T-helper 17 cell (primary cell): ENCODE measurements around the gene VKORC1L1. TPM values are rescaled to one million over a fixed set of nuclear protein-coding genes. Genes with fewer than 3 reads are reported as not detected.
A peak's percentile ranks its signal among the peaks of the same experiment; 100 is the strongest.
"Not testable (repeated sequence)": the region's sequence is repeated elsewhere in the genome, so short reads cannot be mapped to it uniquely, and the experiment has no call there.

Experiments
- ATAC-seq: fragments of 150-1000 bp; cut with Tn5 transposase; 2 replicates; pipeline ENCODE4 v1.10.0; 2021; ENCODE audit warnings: mild to moderate bottlenecking, moderate library complexity
- DNase-seq, 3 donors: peaks; one replicate each; pipeline versions ENCODE4 v3.0.0 to v3.0.0-alpha.2; 2020 to 2021
- H3K9me3 ChIP-seq: one replicate; pipeline ENCODE4 v1.7.0; 2013; ENCODE audit warnings: low read length, mild to moderate bottlenecking; ENCODE audit not compliant: control insufficient read depth, poor library complexity, severe bottlenecking
- H3K27ac Mint-ChIP-seq: one replicate; pipeline ENCODE4 v1.8.0; 2022; ENCODE audit warnings: mild to moderate bottlenecking, moderate library complexity, mixed read lengths
- H3K27me3 Mint-ChIP-seq: one replicate; pipeline ENCODE4 v1.8.0; 2022; ENCODE audit warnings: mixed read lengths
- H3K36me3 Mint-ChIP-seq: one replicate; pipeline ENCODE4 v1.8.0; 2022; ENCODE audit warnings: low read depth, mixed read lengths
- H3K4me1 Mint-ChIP-seq: one replicate; pipeline ENCODE4 v1.8.0; 2022; ENCODE audit warnings: mild to moderate bottlenecking, mixed read lengths
- H3K4me3 Mint-ChIP-seq: one replicate; pipeline ENCODE4 v1.8.0; 2022; ENCODE audit warnings: mild to moderate bottlenecking, moderate library complexity, mixed read lengths
- total RNA-seq, 4 donors: library from RNA in 2 of 4; stranded (reverse) in 2 of 4; gene quantifications; one replicate each; pipeline ENCODE4 v1.2.3 and lab custom pipeline; 2022 to 2026

The VKORC1L1 gene
- total RNA-seq, 2 donors from 2014 or later = 5.5 to 7.1 TPM

GRCh38 chr7:65964671-65965070, 91.8 kb downstream of the VKORC1L1 start:
- not testable (repeated sequence) for H3K27me3 Mint-ChIP-seq, H3K4me1 Mint-ChIP-seq, H3K9me3 ChIP-seq, ATAC-seq, H3K27ac Mint-ChIP-seq, DNase-seq, H3K36me3 Mint-ChIP-seq, H3K4me3 Mint-ChIP-seq

- peaks cover 6% of the 10 kb centered on the region for H3K36me3 Mint-ChIP-seq
- no peaks in the 10 kb centered on the region for H3K9me3 ChIP-seq
- ATAC-seq (no peak), DNase-seq (no peak)
- H3K4me3 Mint-ChIP-seq = no peak overlapping the region
- H3K27me3 Mint-ChIP-seq = no peaks in the 10 kb centered on the region
- no peaks in the 10 kb centered on the region for H3K4me1 Mint-ChIP-seq
- no peak overlapping the region for H3K27ac Mint-ChIP-seq
Observed at GRCh38 chr7:65966146-65966545, 93.3 kb downstream of the VKORC1L1 start.

- Mint-ChIP-seq H3K27ac (peak overlapping the region; percentile 60), H3K27me3 (no peaks in the 10 kb centered on the region), H3K4me3 (no peak overlapping the region), H3K36me3 (peaks cover 8% of the 10 kb centered on the region), H3K4me1 (peaks cover 3% of the 10 kb centered on the region)
- ATAC-seq (no peak), DNase-seq (no peak)
- no peaks in the 10 kb centered on the region for H3K9me3 ChIP-seq
Observed at GRCh38 chr7:65967361-65968155, 94.7 kb downstream of the VKORC1L1 start.

- no peak for ATAC-seq
- Mint-ChIP-seq H3K27me3 (no peaks in the 10 kb centered on the region), H3K4me3 (no peak overlapping the region), H3K27ac (peak overlapping the region; percentile 60), H3K4me1 (peaks cover 4% of the 10 kb centered on the region), H3K36me3 (peaks cover 5% of the 10 kb centered on the region)
- DNase-seq = no peak
- H3K9me3 ChIP-seq = no peaks in the 10 kb centered on the region
Observed at GRCh38 chr7:65968256-65969185, 95.6 kb downstream of the VKORC1L1 start.

- H3K4me1 Mint-ChIP-seq = peaks cover 4% of the 10 kb centered on the region
- H3K4me3 Mint-ChIP-seq = no peak overlapping the region
- ATAC-seq = no peak
- DNase-seq = no peak
- H3K27me3 Mint-ChIP-seq = no peaks in the 10 kb centered on the region
- no peak overlapping the region for H3K27ac Mint-ChIP-seq
- H3K36me3 Mint-ChIP-seq = peaks cover 5% of the 10 kb centered on the region
- no peaks in the 10 kb centered on the region for H3K9me3 ChIP-seq
Observed at GRCh38 chr7:65971021-65971420, 98.1 kb downstream of the VKORC1L1 start.

- H3K4me1 Mint-ChIP-seq = peaks cover 4% of the 10 kb centered on the region
- no peak overlapping the region for H3K4me3 Mint-ChIP-seq
- ATAC-seq (no peak), DNase-seq (no peak)
- H3K27ac Mint-ChIP-seq = peak overlapping the region; percentile 78
- no peaks in the 10 kb centered on the region for H3K9me3 ChIP-seq
- peaks cover 2% of the 10 kb centered on the region for H3K36me3 Mint-ChIP-seq
- no peaks in the 10 kb centered on the region for H3K27me3 Mint-ChIP-seq
Observed at GRCh38 chr7:65972976-65973375, 100.1 kb downstream of the VKORC1L1 start.

- Mint-ChIP-seq H3K27ac (no peak overlapping the region), H3K4me3 (no peak overlapping the region), H3K27me3 (no peaks in the 10 kb centered on the region), H3K4me1 (peaks cover 4% of the 10 kb centered on the region), H3K36me3 (peaks cover 2% of the 10 kb centered on the region)
- ATAC-seq (no peak), DNase-seq (no peak)
- no peaks in the 10 kb centered on the region for H3K9me3 ChIP-seq
Observed at GRCh38 chr7:65974191-65974801, 101.4 kb downstream of the VKORC1L1 start.

- no peak for DNase-seq
- no peaks in the 10 kb centered on the region for H3K27me3 Mint-ChIP-seq
- no peaks in the 10 kb centered on the region for H3K9me3 ChIP-seq
- no peak for ATAC-seq
- peaks cover 2% of the 10 kb centered on the region for H3K36me3 Mint-ChIP-seq
- no peak overlapping the region for H3K4me3 Mint-ChIP-seq
- peaks cover 4% of the 10 kb centered on the region for H3K4me1 Mint-ChIP-seq
- H3K27ac Mint-ChIP-seq = no peak overlapping the region
Observed at GRCh38 chr7:65974876-65975275, 102.0 kb downstream of the VKORC1L1 start.

GRCh38 chr7:65975814-65976445, 103.1 kb downstream of the VKORC1L1 start:
- Mint-ChIP-seq H3K4me3 (no peak overlapping the region), H3K4me1 (peaks cover 10% of the 10 kb centered on the region), H3K27me3 (no peaks in the 10 kb centered on the region), H3K27ac (no peak overlapping the region), H3K36me3 (peaks cover 2% of the 10 kb centered on the region)
- no peak for ATAC-seq
- DNase-seq = no peak
- no peaks in the 10 kb centered on the region for H3K9me3 ChIP-seq

- H3K27ac Mint-ChIP-seq = no peak overlapping the region
- ATAC-seq (no peak), DNase-seq (no peak)
- no peaks in the 10 kb centered on the region for H3K27me3 Mint-ChIP-seq
- H3K4me1 Mint-ChIP-seq = peaks cover 12% of the 10 kb centered on the region
- H3K4me3 Mint-ChIP-seq = no peak overlapping the region
- no peaks in the 10 kb centered on the region for H3K9me3 ChIP-seq
- peaks cover 2% of the 10 kb centered on the region for H3K36me3 Mint-ChIP-seq
Observed at GRCh38 chr7:65976659-65977196, 103.9 kb downstream of the VKORC1L1 start.

- no peak for ATAC-seq
- Mint-ChIP-seq H3K4me1 (peaks cover 8% of the 10 kb centered on the region), H3K4me3 (no peak overlapping the region), H3K27me3 (no peaks in the 10 kb centered on the region), H3K36me3 (no peaks in the 10 kb centered on the region), H3K27ac (no peak overlapping the region)
- no peaks in the 10 kb centered on the region for H3K9me3 ChIP-seq
- no peak for DNase-seq
Observed at GRCh38 chr7:65978891-65979582, 106.2 kb downstream of the VKORC1L1 start.
